GM19467 (cell line): ENCODE measurements around the gene PPP1R9A.

Experiments used
- ATAC-seq: cut with Tn5 transposase; IDR thresholded peaks from one replicate; pipeline ENCODE4 v1.9.1; 2021; ENCODE audit warnings: mild to moderate bottlenecking, moderate library complexity; ENCODE audit not compliant: unreplicated experiment

The PPP1R9A gene

DNA sequence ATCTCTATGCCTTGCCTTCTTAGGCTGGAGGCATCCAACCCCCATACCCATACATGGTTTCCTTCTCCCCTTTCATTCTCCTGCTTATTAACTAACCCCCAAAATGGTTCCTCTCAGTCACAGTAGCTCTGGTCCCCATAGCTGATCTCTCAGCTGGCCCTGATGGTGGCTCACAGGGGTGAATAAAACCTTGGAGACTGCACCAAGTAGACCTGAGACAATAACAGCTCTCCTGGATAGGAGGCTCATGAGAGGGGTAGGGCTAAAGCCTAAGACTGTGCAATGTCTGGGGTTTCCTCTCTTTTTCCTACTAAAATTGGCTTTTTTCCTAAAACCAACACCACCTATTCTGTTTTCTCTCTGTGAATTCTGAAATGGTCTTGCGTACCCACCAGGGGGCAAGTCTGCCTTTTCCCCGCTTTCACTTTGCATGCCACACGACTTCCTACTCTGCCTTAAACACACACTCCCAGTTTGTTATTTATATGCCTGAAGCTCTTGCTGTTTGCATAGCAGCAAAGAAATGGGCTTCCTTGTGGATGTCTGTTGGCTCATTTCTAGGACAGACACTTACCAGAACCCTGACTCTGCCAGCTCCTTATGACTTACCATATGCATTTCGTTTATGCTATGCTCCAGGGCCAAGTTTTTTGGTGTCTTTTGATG is 435.4 kb downstream of the PPP1R9A start:
- no peak for ATAC-seq
